Measurements from ENCODE around the gene RNF222.
"Not testable (repeated sequence)": the region's sequence is repeated elsewhere in the genome, so short reads cannot be mapped to it uniquely, and the experiment has no call there.

Gene RNF222

GRCh38 chr17:8354236-8354635 is 43.4 kb downstream of the RNF222 start:
- Histone ChIP-seq H3K27ac (ENCODE audit: low read length) (no peak overlapping the region), H3K9me3 (ENCODE audit: insufficient read depth, low read length, severe bottlenecking) (no peaks in the 10 kb centered on the region), H3K4me1 (ENCODE audit: insufficient read depth, low read length) (no peaks in the 10 kb centered on the region), H3K4me2 (ENCODE audit: insufficient read depth, low read length) (no peak overlapping the region), H4K20me1 (ENCODE audit: insufficient read depth, low read length) (no peaks in the 10 kb centered on the region), H2AFZ (ENCODE audit: low read depth, low read length) (no peak overlapping the region), H3K36me3 (ENCODE audit: insufficient read depth, low read length) (no peaks in the 10 kb centered on the region), H3K27me3 (ENCODE audit: insufficient read depth, low read length, poor library complexity) (no peaks in the 10 kb centered on the region), H3K9ac (ENCODE audit: low read depth, low read length) (no peak overlapping the region), H3K79me2 (ENCODE audit: insufficient read depth, low read length) (no peaks in the 10 kb centered on the region), H3K4me3 (ENCODE audit: low read depth in 1 of 2, low read length in 2 of 2) (no peak overlapping the region)
- TF ChIP-seq CTCF (IDR thresholded peaks at IDR 0.05; ENCODE audit: borderline replicate concordance, extremely low read depth, low read length, poor library complexity, severe bottlenecking) (no peak), EZH2 (IDR thresholded peaks at IDR 0.05; ENCODE audit: borderline replicate concordance, low read depth, low read length, severe bottlenecking) (no peak)
- DNase-seq (no peak), ATAC-seq (ENCODE audit: insufficient read depth, low read depth) (no peak)

- Histone ChIP-seq H3K9me3 (ENCODE audit: insufficient read depth, low read length, severe bottlenecking) (no peaks in the 10 kb centered on the region), H4K20me1 (ENCODE audit: insufficient read depth, low read length) (no peaks in the 10 kb centered on the region), H3K4me3 (ENCODE audit: low read depth in 1 of 2, low read length in 2 of 2) (no peak overlapping the region), H3K4me2 (ENCODE audit: insufficient read depth, low read length) (no peak overlapping the region), H3K4me1 (ENCODE audit: insufficient read depth, low read length) (no peaks in the 10 kb centered on the region), H3K27ac (ENCODE audit: low read length) (no peak overlapping the region), H2AFZ (ENCODE audit: low read depth, low read length) (no peak overlapping the region), H3K36me3 (ENCODE audit: insufficient read depth, low read length) (no peaks in the 10 kb centered on the region), H3K27me3 (ENCODE audit: insufficient read depth, low read length, poor library complexity) (no peaks in the 10 kb centered on the region), H3K79me2 (ENCODE audit: insufficient read depth, low read length) (no peaks in the 10 kb centered on the region), H3K9ac (ENCODE audit: low read depth, low read length) (no peak overlapping the region)
- no peak for DNase-seq
- ATAC-seq (ENCODE audit: insufficient read depth, low read depth): no peak
- TF ChIP-seq CTCF (IDR thresholded peaks at IDR 0.05; ENCODE audit: borderline replicate concordance, extremely low read depth, low read length, poor library complexity, severe bottlenecking): no peak
- no peak for TF ChIP-seq EZH2 (IDR thresholded peaks at IDR 0.05; ENCODE audit: borderline replicate concordance, low read depth, low read length, severe bottlenecking)
Measured at GRCh38 chr17:8353736-8354135, 43.9 kb downstream of the RNF222 start.

- Histone ChIP-seq H3K4me3 (ENCODE audit: low read depth in 1 of 2, low read length in 2 of 2) (no peak overlapping the region), H4K20me1 (ENCODE audit: insufficient read depth, low read length) (no peaks in the 10 kb centered on the region), H3K4me2 (ENCODE audit: insufficient read depth, low read length) (no peak overlapping the region), H2AFZ (ENCODE audit: low read depth, low read length) (no peak overlapping the region), H3K27me3 (ENCODE audit: insufficient read depth, low read length, poor library complexity) (peaks cover 4% of the 10 kb centered on the region), H3K79me2 (ENCODE audit: insufficient read depth, low read length) (no peaks in the 10 kb centered on the region), H3K4me1 (ENCODE audit: insufficient read depth, low read length) (no peaks in the 10 kb centered on the region), H3K36me3 (ENCODE audit: insufficient read depth, low read length) (no peaks in the 10 kb centered on the region), H3K9ac (ENCODE audit: low read depth, low read length) (no peak overlapping the region), H3K27ac (ENCODE audit: low read length) (no peak overlapping the region), H3K9me3 (ENCODE audit: insufficient read depth, low read length, severe bottlenecking) (no peaks in the 10 kb centered on the region)
- ATAC-seq (ENCODE audit: insufficient read depth, low read depth) (no peak), DNase-seq (no peak)
- no peak for TF ChIP-seq EZH2 (IDR thresholded peaks at IDR 0.05; ENCODE audit: borderline replicate concordance, low read depth, low read length, severe bottlenecking)
- no peak for TF ChIP-seq CTCF (IDR thresholded peaks at IDR 0.05; ENCODE audit: borderline replicate concordance, extremely low read depth, low read length, poor library complexity, severe bottlenecking)
Measured at GRCh38 chr17:8350339-8350738, 47.3 kb downstream of the RNF222 start.

GRCh38 chr17:8347001-8347400 is 50.6 kb downstream of the RNF222 start:
- not testable (repeated sequence) for H3K9me3 ChIP-seq (ENCODE audit: insufficient read depth, low read length, severe bottlenecking); H2AFZ ChIP-seq (ENCODE audit: low read depth, low read length); H3K27me3 ChIP-seq (ENCODE audit: insufficient read depth, low read length, poor library complexity); H3K4me1 ChIP-seq (ENCODE audit: insufficient read depth, low read length); H3K9ac ChIP-seq (ENCODE audit: low read depth, low read length); ATAC-seq (ENCODE audit: insufficient read depth, low read depth); H3K79me2 ChIP-seq (ENCODE audit: insufficient read depth, low read length); H4K20me1 ChIP-seq (ENCODE audit: insufficient read depth, low read length); H3K36me3 ChIP-seq (ENCODE audit: insufficient read depth, low read length); DNase-seq; H3K4me2 ChIP-seq (ENCODE audit: insufficient read depth, low read length); H3K4me3 ChIP-seq (ENCODE audit: low read depth in 1 of 2, low read length in 2 of 2); H3K27ac ChIP-seq (ENCODE audit: low read length)
